ENCODE results near the gene VIPR2.

GRCh38 chr7:159005618-159006017, 139.0 kb downstream of the VIPR2 start:
- TF ChIP-seq CTCF (IDR thresholded peaks at IDR 0.05; ENCODE audit: poor library complexity, severe bottlenecking) (no peak), POLR2AphosphoS5 (IDR thresholded peaks at IDR 0.05) (no peak), EZH2 (IDR thresholded peaks at IDR 0.05; ENCODE audit: borderline replicate concordance, insufficient read depth, low read length, poor library complexity, severe bottlenecking) (no peak), RAD21 (conservative IDR thresholded peaks at IDR 0.05) (no peak), TAF1 (IDR thresholded peaks at IDR 0.05; ENCODE audit: low read depth) (no peak), SMC3 (conservative IDR thresholded peaks at IDR 0.05; ENCODE audit: poor library complexity) (no peak), EP300 (conservative IDR thresholded peaks at IDR 0.05; ENCODE audit: poor library complexity, severe bottlenecking) (no peak), REST (IDR thresholded peaks at IDR 0.05; ENCODE audit: borderline replicate concordance) (no peak), MXI1 (conservative IDR thresholded peaks at IDR 0.05; ENCODE audit: poor library complexity, severe bottlenecking) (no peak)

Data from neural cell (in vitro differentiated cells).